Endothelial cell of umbilical vein (primary cell): ENCODE results near the gene FJX1. TPM values are rescaled to one million over a fixed set of nuclear protein-coding genes. Genes with fewer than 3 reads are reported as not detected.

Experiments
- BruUV-seq: library from RNA; stranded (reverse); fragments of 400-500 nt; replicated peaks from 2 replicates; lab custom pipeline; 2021; lab: Mats Ljungman, UMichigan
- CTCF ChIA-PET: fragments of 300-600, 350-600 bp; sonication (Branson Sonifier 250); formaldehyde crosslinking; loops from one replicate; lab custom pipeline; 2021; ENCODE audit warnings: antibody characterized with exemption, inconsistent platforms; lab: Charles Lee
- POLR2A ChIA-PET: fragments of 300-600, 350-600 bp; sonication (Branson Sonifier 250); formaldehyde crosslinking; loops from one replicate; lab custom pipeline; 2021; ENCODE audit warnings: antibody characterized with exemption, inconsistent platforms; lab: Charles Lee
- DNase-seq: peaks from one replicate; pipeline ENCODE4 v3.0.0-alpha.2; 2011; ENCODE audit warnings: low read depth, low spot score
- FAIRE-seq: peaks from 2 replicates; lab custom pipeline; 2011; peaks lifted over from hg19 to GRCh38; lab: Jason Lieb, UNC
- H2AFZ ChIP-seq: 2 replicates; pipeline ENCODE4 v1.6.0; 2012; ENCODE audit warnings: low read depth, low read length, control low read depth, inconsistent platforms
- H3K27ac ChIP-seq: 2 replicates; pipeline ENCODE4 v1.5.1; 2011; ENCODE audit warnings: low read depth, mild to moderate bottlenecking, control low read depth, low read length, moderate library complexity; ENCODE audit not compliant: insufficient read depth
- H3K27me3 ChIP-seq, 2 experiments: 2 replicates each; pipeline versions ENCODE4 v1.6.0 to v1.6.1; 2011; ENCODE audit warnings: low read length in 2 of 2, mixed read lengths in 1 of 2; ENCODE audit not compliant: control insufficient read depth in 2 of 2, insufficient read depth in 2 of 2
- H3K36me3 ChIP-seq, 2 experiments: 2 replicates in 1 of 2; 3 replicates in 1 of 2; pipeline ENCODE4 v1.5.1; 2011; ENCODE audit warnings: low read length in 2 of 2, mild to moderate bottlenecking in 1 of 2, moderate library complexity in 1 of 2; ENCODE audit not compliant: control insufficient read depth in 2 of 2, insufficient read depth in 2 of 2; ENCODE audit errors: extremely low read depth in 1 of 2
- H3K4me1 ChIP-seq: 3 replicates; pipeline ENCODE4 v1.5.1; 2011; ENCODE audit warnings: mild to moderate bottlenecking, low read length; ENCODE audit not compliant: control insufficient read depth, insufficient read depth; ENCODE audit errors: extremely low read depth
- H3K4me2 ChIP-seq: 2 replicates; pipeline ENCODE4 v1.6.1; 2011; ENCODE audit warnings: low read length, control low read depth, mixed read lengths; ENCODE audit not compliant: insufficient read depth
- H3K4me3 ChIP-seq, 3 experiments: fragments of 200-600 bp in 1 of 3; sonication (generic), shearing (Covaris generic) in 1 of 3; replicated peaks in 1 of 3; 2 replicates each; pipeline ENCODE4 v1.5.1; 2011 to 2016; ENCODE audit warnings: control low read depth in 3 of 3, low read length in 3 of 3, mild to moderate bottlenecking in 2 of 3, inconsistent platforms in 1 of 3, low read depth in 1 of 3, moderate library complexity in 1 of 3; ENCODE audit not compliant: insufficient read depth in 1 of 3
- H3K79me2 ChIP-seq: 2 replicates; pipeline ENCODE4 v1.6.0; 2012; ENCODE audit warnings: low read length, inconsistent platforms; ENCODE audit not compliant: control insufficient read depth, insufficient read depth
- H3K9ac ChIP-seq: replicated peaks from 2 replicates; pipeline ENCODE3; 2011; ENCODE audit warnings: low read length, control low read depth; ENCODE audit not compliant: insufficient read depth; ENCODE audit errors: extremely low read depth
- H3K9me1 ChIP-seq: replicated peaks from 3 replicates; pipeline ENCODE4 v1.6.0; 2011; ENCODE audit warnings: mild to moderate bottlenecking, low read length; ENCODE audit not compliant: control insufficient read depth, insufficient read depth; ENCODE audit errors: extremely low read depth
- H3K9me3 ChIP-seq: replicated peaks from 2 replicates; pipeline ENCODE4 v1.5.1; 2012; ENCODE audit warnings: low read length, inconsistent platforms; ENCODE audit not compliant: control insufficient read depth, insufficient read depth
- H4K20me1 ChIP-seq: replicated peaks from 2 replicates; pipeline ENCODE3; 2011; ENCODE audit warnings: mild to moderate bottlenecking, low read length; ENCODE audit not compliant: control insufficient read depth, insufficient read depth; ENCODE audit errors: extremely low read depth
- EZH2 ChIP-seq: IDR thresholded peaks from 2 replicates; pipeline ENCODE4 v1.6.1; 2012; ENCODE audit warnings: borderline replicate concordance, low read depth, mild to moderate bottlenecking, moderate library complexity, low read length, inconsistent platforms; ENCODE audit not compliant: severe bottlenecking
- FOS ChIP-seq: IDR thresholded peaks from 2 replicates; pipeline ENCODE4 v1.6.1; 2011; ENCODE audit warnings: mild to moderate bottlenecking, low read length, moderate library complexity, borderline replicate concordance; ENCODE audit not compliant: insufficient read depth
- GATA2 ChIP-seq: IDR thresholded peaks from 2 replicates; pipeline ENCODE4 v1.7.0; 2011; ENCODE audit warnings: low read depth, mild to moderate bottlenecking, moderate library complexity, mixed read lengths, low read length; ENCODE audit not compliant: insufficient read length, insufficient read depth
- JUN ChIP-seq: IDR thresholded peaks from 2 replicates; pipeline ENCODE4 v1.6.1; 2011; ENCODE audit warnings: borderline replicate concordance, low read depth; ENCODE audit not compliant: insufficient read length, insufficient read depth
- MYC ChIP-seq: IDR thresholded peaks from one replicate; pipeline ENCODE4 v1.6.1; 2011; ENCODE audit warnings: mild to moderate bottlenecking, low read depth, low read length
- POLR2A ChIP-seq: IDR thresholded peaks from 2 replicates; pipeline ENCODE4 v1.6.1; 2012; ENCODE audit warnings: low read depth, mild to moderate bottlenecking, control low read depth, low read length
- POLR2AphosphoS5 ChIP-seq: IDR thresholded peaks from 2 replicates; pipeline ENCODE4 v1.6.1; 2012; ENCODE audit warnings: low read depth, mild to moderate bottlenecking, control low read depth, low read length, moderate library complexity; ENCODE audit not compliant: insufficient read depth
- dilution Hi-C: fragments of 300-500 bp; cut with MboI; formaldehyde crosslinking; loops from one replicate; pipeline ENCODE4 v1.15.0; 2019; ENCODE audit warnings: low sequenced_read_pairs; ENCODE audit not compliant: extremely low pct_ligation_motif_present
- intact Hi-C: fragments of 100-400 bp; cut with micrococcal nuclease; formaldehyde crosslinking; loops from one replicate; pipeline ENCODE4 v1.10.0; 2022
- polyA plus RNA-seq, 4 experiments: library from polyadenylated mRNA; depleted of rRNA in 3 of 4; stranded (reverse) in 3 of 4; unstranded in 1 of 4; fragments of >200 nt; gene quantifications; 2 replicates each; pipeline versions ENCODE4 v1.2.1 to v1.2.3, GENCODE V29; 2011 to 2012; ENCODE audit warnings: missing spikeins in 1 of 4
- total RNA-seq: library from RNA; stranded (reverse); gene quantifications from 2 replicates; pipeline ENCODE4 v1.2.3, GENCODE V29; 2021
- TF ChIP-seq, protein P1 (sequence below), 2 donors: IDR thresholded peaks; 1 replicate in 1 of 2; 2 replicates in 1 of 2; pipeline ENCODE4 v1.5.1; 2011; ENCODE audit warnings: low read length in 2 of 2, mild to moderate bottlenecking in 2 of 2, moderate library complexity in 2 of 2, control low read depth in 1 of 2, inconsistent platforms in 1 of 2, low read depth in 1 of 2; ENCODE audit not compliant: insufficient read depth in 1 of 2; ENCODE audit errors: extremely low read depth in 1 of 2

The FJX1 gene
- total and polyA plus RNA-seq, 2 donors (not counting 3 experiments of a cell fraction or from before 2014, with no cell fraction given) = 9.2 to 26.6 TPM

DNA sequence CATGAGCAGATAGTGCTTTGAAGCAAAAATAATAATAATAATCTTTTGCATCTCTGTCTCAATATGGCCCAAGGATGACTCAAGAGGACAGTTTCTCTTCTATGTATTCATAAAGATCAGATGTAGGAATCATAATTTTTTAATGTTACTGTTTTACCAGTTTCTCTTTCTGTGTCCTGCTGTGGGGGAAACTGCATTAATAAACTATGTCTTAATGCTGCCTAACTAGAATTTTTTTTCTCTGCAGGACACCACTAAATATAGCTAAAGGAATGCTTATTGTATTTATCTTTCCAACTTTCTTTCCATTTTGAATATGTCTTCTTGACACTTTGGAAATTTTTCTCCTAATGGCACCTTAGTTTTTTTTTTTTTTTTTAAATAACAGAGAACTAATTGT is 6.5 kb downstream of the FJX1 start:
- peaks cover 49% of the 10 kb centered on the region for H3K4me1 ChIP-seq
- intact Hi-C loops (loop anchor here (5.0 kb wide), 1 partner anchor 1752 kb away; no protein-coding TSS in a partner anchor), dilution Hi-C loops (loop anchor here (25.0 kb wide), 1 partner anchor 638 kb away; no protein-coding TSS in a partner anchor)

More for the DNA sequence above, 6.5 kb downstream of the FJX1 start:
- Histone ChIP-seq H2AFZ (no peak overlapping the region), H3K79me2 (peaks cover 15% of the 10 kb centered on the region), H3K4me2 (no peak overlapping the region), H3K27ac (no peak overlapping the region), H3K9me3 (no peaks in the 10 kb centered on the region), H3K27me3 (no peaks in the 10 kb centered on the region), H3K9me1 (no peaks in the 10 kb centered on the region), H3K4me3 (no peak overlapping the region), H3K9ac (no peak overlapping the region), H3K36me3 (no peaks in the 10 kb centered on the region), H4K20me1 (no peaks in the 10 kb centered on the region)
- DNase-seq (no peak), FAIRE-seq (no peak)
- ChIA-PET CTCF (interaction anchor here (2.1 kb wide), 1 partner anchor 197 kb away, joined by 20 read pairs; no protein-coding TSS in a partner anchor), POLR2A (no interaction called here)
- BruUV-seq = no TSS peak
- TF ChIP-seq, protein P1, sequence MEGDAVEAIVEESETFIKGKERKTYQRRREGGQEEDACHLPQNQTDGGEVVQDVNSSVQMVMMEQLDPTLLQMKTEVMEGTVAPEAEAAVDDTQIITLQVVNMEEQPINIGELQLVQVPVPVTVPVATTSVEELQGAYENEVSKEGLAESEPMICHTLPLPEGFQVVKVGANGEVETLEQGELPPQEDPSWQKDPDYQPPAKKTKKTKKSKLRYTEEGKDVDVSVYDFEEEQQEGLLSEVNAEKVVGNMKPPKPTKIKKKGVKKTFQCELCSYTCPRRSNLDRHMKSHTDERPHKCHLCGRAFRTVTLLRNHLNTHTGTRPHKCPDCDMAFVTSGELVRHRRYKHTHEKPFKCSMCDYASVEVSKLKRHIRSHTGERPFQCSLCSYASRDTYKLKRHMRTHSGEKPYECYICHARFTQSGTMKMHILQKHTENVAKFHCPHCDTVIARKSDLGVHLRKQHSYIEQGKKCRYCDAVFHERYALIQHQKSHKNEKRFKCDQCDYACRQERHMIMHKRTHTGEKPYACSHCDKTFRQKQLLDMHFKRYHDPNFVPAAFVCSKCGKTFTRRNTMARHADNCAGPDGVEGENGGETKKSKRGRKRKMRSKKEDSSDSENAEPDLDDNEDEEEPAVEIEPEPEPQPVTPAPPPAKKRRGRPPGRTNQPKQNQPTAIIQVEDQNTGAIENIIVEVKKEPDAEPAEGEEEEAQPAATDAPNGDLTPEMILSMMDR (IDR thresholded peaks at IDR 0.05; ENCODE audit: extremely low read depth in 1 of 2, insufficient read depth in 1 of 2, low read depth in 1 of 2, low read length in 2 of 2) = no peak
- no peak for TF ChIP-seq FOS
- no peak for TF ChIP-seq POLR2A
- TF ChIP-seq MYC = no peak
- no peak for TF ChIP-seq JUN
- TF ChIP-seq EZH2 = no peak
- TF ChIP-seq GATA2 = no peak
- no peak for TF ChIP-seq POLR2AphosphoS5
